ENCODE results near the gene CTR9.

DNA sequence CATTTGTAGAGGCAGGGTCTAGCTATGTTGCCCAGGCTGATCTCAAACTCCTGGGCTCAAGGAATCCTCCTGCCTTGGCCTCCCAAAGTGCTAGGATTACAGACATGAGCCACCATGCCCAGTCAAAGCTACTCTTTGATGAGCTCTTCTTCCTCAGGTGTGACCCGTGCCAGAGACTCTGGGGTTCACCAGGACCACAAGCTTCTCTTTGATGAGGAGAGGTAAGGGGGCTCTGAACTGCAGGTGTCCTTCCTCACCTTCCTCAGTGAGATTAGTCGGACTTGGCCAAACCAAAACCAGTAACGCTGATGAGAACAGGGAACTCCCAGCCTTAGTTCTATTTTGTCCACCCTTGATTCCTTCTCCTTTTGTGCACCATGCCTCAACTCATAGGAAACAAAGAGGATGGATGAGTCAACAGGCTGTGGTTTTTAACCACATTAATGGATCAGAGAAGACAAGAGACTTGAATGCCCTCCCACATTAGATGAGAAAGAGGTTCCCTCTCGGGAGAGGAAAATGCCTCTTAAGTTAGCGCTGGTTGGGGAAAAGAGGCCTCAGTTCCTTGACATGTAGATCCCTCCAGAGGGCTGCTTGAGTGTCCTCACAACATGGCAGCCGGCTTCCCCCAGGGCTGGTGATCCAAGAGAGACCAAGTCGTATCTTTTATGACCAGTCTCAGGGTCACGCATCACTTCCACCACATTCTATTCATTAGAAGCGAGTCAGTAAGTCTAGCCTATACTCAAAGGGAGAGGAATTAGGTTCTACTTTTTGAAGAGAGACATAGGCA is 25.7 kb upstream of the CTR9 start:
- TF ChIP-seq MYC (IDR thresholded peaks at IDR 0.05; ENCODE audit: low read depth, low read length): no peak
- no peak for TF ChIP-seq MYC (CRISPR knock-in tag; IDR thresholded peaks at IDR 0.05; ENCODE audit: borderline replicate concordance, low read depth)
- no peak for TF ChIP-seq GATAD2B (IDR thresholded peaks at IDR 0.05; ENCODE audit: borderline replicate concordance)
- TF ChIP-seq HDAC6 (IDR thresholded peaks at IDR 0.05; ENCODE audit: low read depth, low read length): no peak
- TF ChIP-seq MAFK (IDR thresholded peaks at IDR 0.05; ENCODE audit: low read length): no peak
